ENCODE results near the gene TMEM52B.

The TMEM52B gene

GRCh38 chr12:10155966-10156365 is 22.9 kb upstream of the TMEM52B start:
- DNase-seq (ENCODE audit: low spot score in 2 of 2) (no peak), ATAC-seq (replicated peaks; ENCODE audit: extremely low read depth, poor library complexity, severe bottlenecking) (no peak)
- no peaks in the 10 kb centered on the region for H3K9me3 Mint-ChIP-seq
- no peak overlapping the region for H3K27ac Mint-ChIP-seq (ENCODE audit: low read depth)
- peaks cover 9% of the 10 kb centered on the region for H3K4me1 Mint-ChIP-seq
- no peaks in the 10 kb centered on the region for H3K27me3 Mint-ChIP-seq
- H3K36me3 Mint-ChIP-seq (ENCODE audit: insufficient read depth): peaks cover 2% of the 10 kb centered on the region
- no peak overlapping the region for H3K4me3 Mint-ChIP-seq

DNA sequence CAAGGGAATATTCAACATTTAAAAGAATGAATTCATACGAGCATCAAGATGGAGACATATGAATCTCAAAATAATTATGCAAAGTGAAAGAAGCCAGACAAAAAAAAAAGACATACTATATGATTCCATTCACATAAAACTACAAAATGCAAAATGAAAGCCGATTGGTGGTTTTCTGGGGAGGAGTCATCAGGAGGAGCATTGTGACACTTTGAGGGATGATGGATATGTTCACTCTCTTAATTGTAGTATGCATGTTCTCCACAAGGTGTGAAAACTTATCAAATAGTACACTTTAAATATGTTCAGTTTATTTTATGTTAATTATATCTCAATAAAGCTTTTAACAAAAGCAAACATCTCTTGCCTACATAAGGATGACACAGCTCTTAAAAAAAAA is 20.4 kb upstream of the TMEM52B start:
- Mint-ChIP-seq H3K9me3 (no peaks in the 10 kb centered on the region), H3K36me3 (ENCODE audit: insufficient read depth) (peaks cover 2% of the 10 kb centered on the region), H3K4me1 (peaks cover 8% of the 10 kb centered on the region), H3K27ac (ENCODE audit: low read depth) (no peak overlapping the region), H3K27me3 (no peaks in the 10 kb centered on the region), H3K4me3 (no peak overlapping the region)
- no peak for DNase-seq (ENCODE audit: low spot score in 2 of 2)
- no peak for ATAC-seq (replicated peaks; ENCODE audit: extremely low read depth, poor library complexity, severe bottlenecking)

DNA sequence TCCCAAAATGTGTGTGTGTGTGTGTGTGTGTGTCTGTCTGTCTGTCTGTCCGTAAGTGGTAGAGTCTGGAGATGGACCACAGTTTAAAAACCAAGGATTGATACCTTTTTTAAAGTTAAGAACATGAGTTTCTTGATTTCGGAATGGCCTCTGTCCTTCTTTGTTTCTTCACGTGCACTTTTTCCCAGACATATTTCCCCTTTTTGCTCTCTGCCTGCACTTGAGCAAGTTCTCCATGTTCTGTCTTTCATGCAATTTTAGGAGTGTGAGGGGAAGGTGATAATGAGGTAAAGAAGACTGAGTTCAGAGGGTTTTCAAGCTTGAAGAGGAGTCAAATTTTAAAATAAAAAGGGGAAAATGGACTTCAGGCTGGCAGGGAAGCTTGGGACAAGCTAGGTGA is 19.6 kb upstream of the TMEM52B start:
- H3K27me3 Mint-ChIP-seq: no peaks in the 10 kb centered on the region
- H3K4me3 Mint-ChIP-seq: no peak overlapping the region
- DNase-seq (ENCODE audit: low spot score in 2 of 2): no peak
- H3K4me1 Mint-ChIP-seq: no peaks in the 10 kb centered on the region
- no peaks in the 10 kb centered on the region for H3K9me3 Mint-ChIP-seq
- no peak overlapping the region for H3K27ac Mint-ChIP-seq (ENCODE audit: low read depth)
- ATAC-seq (replicated peaks; ENCODE audit: extremely low read depth, poor library complexity, severe bottlenecking): no peak
- peaks cover 2% of the 10 kb centered on the region for H3K36me3 Mint-ChIP-seq (ENCODE audit: insufficient read depth)

DNA sequence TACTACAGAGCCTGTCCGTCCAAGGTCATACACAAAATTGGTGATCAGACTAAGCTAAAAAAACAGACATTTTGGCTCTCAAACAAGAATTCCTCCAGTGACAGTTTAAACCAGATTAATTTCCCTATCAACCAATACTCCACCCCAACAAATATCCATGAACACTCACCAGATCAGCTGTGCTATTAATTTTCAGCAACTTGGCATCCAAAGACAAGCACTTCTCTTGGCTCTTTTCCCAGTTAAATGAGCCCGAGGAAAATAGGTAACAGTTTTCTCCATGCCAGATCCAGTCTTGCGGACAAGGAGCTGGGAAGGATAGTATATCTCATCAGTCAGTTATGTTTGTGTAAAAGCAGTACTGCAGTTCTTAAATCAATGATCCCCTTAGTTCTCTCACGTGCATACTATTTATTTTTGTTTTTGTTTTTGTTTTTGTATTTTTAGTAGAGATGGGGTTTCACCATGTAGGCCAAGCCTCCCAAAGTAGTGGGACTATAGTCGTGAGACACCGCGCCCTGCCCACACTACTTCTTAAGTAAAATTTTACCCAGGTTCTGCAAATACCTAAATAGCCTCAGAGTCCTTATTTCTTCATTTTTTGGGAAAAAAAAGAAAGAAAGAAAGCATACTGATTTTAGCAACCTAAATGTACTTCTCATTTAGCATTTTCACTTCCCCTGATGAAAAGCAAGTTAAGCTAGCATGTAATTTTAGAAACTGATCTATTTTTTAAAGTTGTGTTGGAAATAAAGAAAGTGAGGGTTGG is 18.0 kb upstream of the TMEM52B start:
- Mint-ChIP-seq H3K9me3 (no peaks in the 10 kb centered on the region), H3K4me3 (no peak overlapping the region), H3K27me3 (no peaks in the 10 kb centered on the region), H3K36me3 (ENCODE audit: insufficient read depth) (peaks cover 2% of the 10 kb centered on the region), H3K4me1 (no peaks in the 10 kb centered on the region), H3K27ac (ENCODE audit: low read depth) (no peak overlapping the region)
- no peak for ATAC-seq (replicated peaks; ENCODE audit: extremely low read depth, poor library complexity, severe bottlenecking)
- DNase-seq (ENCODE audit: low spot score in 2 of 2): no peak

GRCh38 chr12:10163084-10163483 is 15.7 kb upstream of the TMEM52B start:
- H3K4me3 Mint-ChIP-seq: no peak overlapping the region
- DNase-seq (ENCODE audit: low spot score in 2 of 2) (no peak), ATAC-seq (replicated peaks; ENCODE audit: extremely low read depth, poor library complexity, severe bottlenecking) (no peak)
- no peaks in the 10 kb centered on the region for H3K4me1 Mint-ChIP-seq
- no peaks in the 10 kb centered on the region for H3K36me3 Mint-ChIP-seq (ENCODE audit: insufficient read depth)
- no peak overlapping the region for H3K27ac Mint-ChIP-seq (ENCODE audit: low read depth)
- no peaks in the 10 kb centered on the region for H3K27me3 Mint-ChIP-seq
- H3K9me3 Mint-ChIP-seq: no peaks in the 10 kb centered on the region

- DNase-seq (ENCODE audit: low spot score in 2 of 2) (no peak), ATAC-seq (replicated peaks; ENCODE audit: extremely low read depth, poor library complexity, severe bottlenecking) (no peak)
- Mint-ChIP-seq H3K27ac (ENCODE audit: low read depth) (no peak overlapping the region), H3K4me1 (no peaks in the 10 kb centered on the region), H3K4me3 (no peak overlapping the region), H3K9me3 (no peaks in the 10 kb centered on the region), H3K36me3 (ENCODE audit: insufficient read depth) (no peaks in the 10 kb centered on the region), H3K27me3 (peaks cover under 1% of the 10 kb centered on the region)
Measured at GRCh38 chr12:10165421-10165820, 13.4 kb upstream of the TMEM52B start.

DNA sequence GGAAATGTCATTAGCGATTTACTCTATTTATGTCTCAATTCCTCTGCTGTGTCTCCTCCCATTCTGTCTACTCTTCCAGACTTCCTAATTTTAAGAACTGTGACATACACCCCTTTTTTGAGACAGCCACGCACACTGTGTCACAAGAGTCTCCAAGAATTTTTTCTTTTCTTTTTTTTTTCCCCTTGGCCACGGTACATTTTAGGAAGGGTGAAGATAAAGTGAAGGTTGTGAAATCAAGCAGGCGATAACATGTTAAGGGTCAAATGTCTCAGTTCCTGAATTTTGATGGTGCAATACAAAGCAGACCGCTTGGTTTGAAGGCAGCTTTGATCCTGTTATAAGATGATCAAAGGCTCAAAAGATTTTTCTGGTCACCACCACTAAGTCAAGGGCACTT is 11.2 kb upstream of the TMEM52B start:
- DNase-seq (ENCODE audit: low spot score in 2 of 2): no peak
- no peak for ATAC-seq (replicated peaks; ENCODE audit: extremely low read depth, poor library complexity, severe bottlenecking)

GRCh38 chr12:10169104-10169503 is 9.7 kb upstream of the TMEM52B start:
- Mint-ChIP-seq H3K36me3 (ENCODE audit: insufficient read depth) (no peaks in the 10 kb centered on the region), H3K4me1 (no peaks in the 10 kb centered on the region), H3K4me3 (no peak overlapping the region), H3K27ac (ENCODE audit: low read depth) (no peak overlapping the region), H3K9me3 (no peaks in the 10 kb centered on the region), H3K27me3 (peaks cover 29% of the 10 kb centered on the region)
- ATAC-seq (replicated peaks; ENCODE audit: extremely low read depth, poor library complexity, severe bottlenecking) (no peak), DNase-seq (ENCODE audit: low spot score in 2 of 2) (no peak)

More for the DNA sequence above, 11.2 kb upstream of the TMEM52B start:
- no peak overlapping the region for H3K4me3 Mint-ChIP-seq
- no peaks in the 10 kb centered on the region for H3K9me3 Mint-ChIP-seq
- no peaks in the 10 kb centered on the region for H3K4me1 Mint-ChIP-seq
- H3K27me3 Mint-ChIP-seq: peaks cover 23% of the 10 kb centered on the region
- H3K36me3 Mint-ChIP-seq (ENCODE audit: insufficient read depth): no peaks in the 10 kb centered on the region
- no peak overlapping the region for H3K27ac Mint-ChIP-seq (ENCODE audit: low read depth)

DNA sequence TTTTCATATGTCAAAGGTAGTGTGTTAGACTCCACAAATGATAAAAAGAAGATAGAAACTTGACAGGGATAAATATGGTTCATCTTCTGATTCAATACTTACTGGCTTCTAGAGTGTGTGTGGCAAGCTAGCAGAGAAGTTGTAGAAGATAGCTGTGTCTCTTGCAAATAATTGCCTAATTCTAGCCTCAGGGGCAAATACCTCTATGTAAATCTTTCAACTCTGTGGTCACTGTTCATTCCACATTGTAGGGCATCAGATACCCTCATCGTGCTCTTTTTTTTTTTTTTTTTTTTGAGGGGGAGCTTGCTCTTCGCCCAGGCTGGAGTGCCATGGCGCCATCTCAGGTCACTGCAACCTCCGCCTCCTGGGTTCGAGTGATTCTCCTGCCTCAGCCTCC is 8.6 kb upstream of the TMEM52B start:
- Mint-ChIP-seq H3K4me1 (no peaks in the 10 kb centered on the region), H3K9me3 (no peaks in the 10 kb centered on the region), H3K27ac (ENCODE audit: low read depth) (no peak overlapping the region), H3K36me3 (ENCODE audit: insufficient read depth) (no peaks in the 10 kb centered on the region), H3K4me3 (no peak overlapping the region), H3K27me3 (peaks cover 40% of the 10 kb centered on the region)
- no peak for ATAC-seq (replicated peaks; ENCODE audit: extremely low read depth, poor library complexity, severe bottlenecking)
- DNase-seq (ENCODE audit: low spot score in 2 of 2): no peak

GRCh38 chr12:10171973-10172728 is 6.7 kb upstream of the TMEM52B start, which contains the start of gene OLR1:
Gene OLR1 (minus strand): TSS chr12:10172132. CDS start chr12:10172077, 55 bp downstream.
- Mint-ChIP-seq H3K4me1 (no peaks in the 10 kb centered on the region), H3K27ac (ENCODE audit: low read depth) (no peak within 1 kb of the TSS), H3K36me3 (ENCODE audit: insufficient read depth) (no peaks in the 10 kb centered on the region), H3K27me3 (peaks cover 54% of the 10 kb centered on the region), H3K4me3 (no peak within 1 kb of the TSS), H3K9me3 (no peaks in the 10 kb centered on the region)
- DNase-seq (ENCODE audit: low spot score in 2 of 2) (no peak), ATAC-seq (replicated peaks; ENCODE audit: extremely low read depth, poor library complexity, severe bottlenecking) (no peak)

DNA sequence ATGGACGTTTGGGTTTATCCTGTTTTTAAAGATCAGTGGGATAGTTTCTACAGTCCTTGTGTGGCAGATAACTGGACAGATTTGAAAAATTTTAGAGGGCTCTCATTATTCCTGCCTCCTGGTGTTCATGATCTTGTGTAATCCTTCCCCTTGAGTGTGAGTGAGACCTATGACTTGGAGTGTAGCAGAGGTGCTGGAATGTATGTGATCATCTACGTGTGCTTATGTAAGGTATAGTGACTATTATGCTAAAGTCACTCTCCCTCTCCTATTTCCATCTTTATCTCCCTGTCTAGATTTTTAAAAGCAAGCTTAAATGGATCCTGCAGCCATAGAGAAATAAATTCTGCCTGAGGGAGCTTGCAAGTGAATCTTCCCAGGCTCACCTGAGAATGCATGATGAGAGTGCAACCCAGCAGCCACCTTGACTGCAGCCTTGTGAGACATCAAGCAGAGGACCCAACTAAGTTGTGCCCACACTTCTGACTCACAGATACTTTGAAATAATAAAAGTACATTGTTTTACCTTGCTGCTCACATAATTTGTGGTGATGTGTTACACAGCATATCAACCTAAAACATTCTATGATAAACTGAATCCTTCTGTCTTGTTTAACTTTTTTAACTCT is 3.7 kb upstream of the TMEM52B start:
- Mint-ChIP-seq H3K4me1 (no peaks in the 10 kb centered on the region), H3K27me3 (peaks cover 71% of the 10 kb centered on the region), H3K4me3 (no peak overlapping the region), H3K9me3 (no peaks in the 10 kb centered on the region), H3K36me3 (ENCODE audit: insufficient read depth) (peaks cover 1% of the 10 kb centered on the region), H3K27ac (ENCODE audit: low read depth) (no peak overlapping the region)
- ATAC-seq (replicated peaks; ENCODE audit: extremely low read depth, poor library complexity, severe bottlenecking) (no peak), DNase-seq (ENCODE audit: low spot score in 2 of 2) (no peak)

GRCh38 chr12:10175846-10176636 is 2.8 kb upstream of the TMEM52B start:
- H3K36me3 Mint-ChIP-seq (ENCODE audit: insufficient read depth): peaks cover 1% of the 10 kb centered on the region

More at GRCh38 chr12:10175846-10176636, 2.8 kb upstream of the TMEM52B start:
- no peak for ATAC-seq (replicated peaks; ENCODE audit: extremely low read depth, poor library complexity, severe bottlenecking)
- peaks cover 74% of the 10 kb centered on the region for H3K27me3 Mint-ChIP-seq
- H3K27ac Mint-ChIP-seq (ENCODE audit: low read depth): no peak overlapping the region
- DNase-seq (ENCODE audit: low spot score in 2 of 2): no peak
- H3K4me1 Mint-ChIP-seq: no peaks in the 10 kb centered on the region
- H3K9me3 Mint-ChIP-seq: no peaks in the 10 kb centered on the region
- H3K4me3 Mint-ChIP-seq: no peak overlapping the region

All from central memory CD8-positive, alpha-beta T cell (primary cell).